ENCODE data around the gene BLNK.
"Not testable (repeated sequence)": the region's sequence is repeated elsewhere in the genome, so short reads cannot be mapped to it uniquely, and the experiment has no call there.

Gene BLNK

GRCh38 chr10:96271016-96271815, at the start of gene BLNK:
Gene BLNK, minus strand, starts transcription at chr10:96271569. Its CDS starts 171 bp downstream, at chr10:96271398.
- no peak for DNase-seq

DNA sequence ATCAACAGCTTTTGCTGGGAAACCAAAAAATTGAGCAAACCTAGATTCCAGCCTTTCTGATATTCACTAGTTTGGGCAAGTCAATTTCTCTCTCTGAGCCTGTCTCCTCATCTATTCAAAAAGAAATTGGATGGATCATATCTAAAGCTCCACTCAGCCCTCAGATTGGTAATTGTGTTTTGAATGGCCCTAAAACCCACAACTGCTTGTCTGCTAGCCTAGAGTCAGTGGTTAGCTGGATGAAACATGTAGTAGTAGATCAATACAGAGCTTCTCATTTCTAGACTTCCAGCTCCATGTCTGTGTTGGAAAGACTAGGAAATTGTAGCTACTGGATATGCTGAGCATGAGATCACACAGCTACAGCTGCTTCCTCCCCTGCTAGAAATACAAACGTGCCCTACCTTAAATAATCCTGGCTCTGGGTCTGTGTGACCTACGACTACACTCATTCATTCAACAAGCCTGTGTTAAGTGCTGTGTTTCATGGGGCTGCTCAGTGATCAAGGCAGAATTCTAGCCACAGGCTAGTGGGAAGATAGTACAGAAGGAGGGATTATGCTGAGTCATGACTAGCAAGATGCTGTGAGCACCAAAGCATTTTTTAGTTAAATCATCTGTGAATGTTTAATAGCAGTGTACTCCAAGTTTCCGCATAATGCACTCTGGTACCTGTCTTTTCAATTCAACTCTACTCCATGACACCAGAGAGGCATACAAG, 48.5 kb upstream of the BLNK start:
- no peak for DNase-seq

DNA sequence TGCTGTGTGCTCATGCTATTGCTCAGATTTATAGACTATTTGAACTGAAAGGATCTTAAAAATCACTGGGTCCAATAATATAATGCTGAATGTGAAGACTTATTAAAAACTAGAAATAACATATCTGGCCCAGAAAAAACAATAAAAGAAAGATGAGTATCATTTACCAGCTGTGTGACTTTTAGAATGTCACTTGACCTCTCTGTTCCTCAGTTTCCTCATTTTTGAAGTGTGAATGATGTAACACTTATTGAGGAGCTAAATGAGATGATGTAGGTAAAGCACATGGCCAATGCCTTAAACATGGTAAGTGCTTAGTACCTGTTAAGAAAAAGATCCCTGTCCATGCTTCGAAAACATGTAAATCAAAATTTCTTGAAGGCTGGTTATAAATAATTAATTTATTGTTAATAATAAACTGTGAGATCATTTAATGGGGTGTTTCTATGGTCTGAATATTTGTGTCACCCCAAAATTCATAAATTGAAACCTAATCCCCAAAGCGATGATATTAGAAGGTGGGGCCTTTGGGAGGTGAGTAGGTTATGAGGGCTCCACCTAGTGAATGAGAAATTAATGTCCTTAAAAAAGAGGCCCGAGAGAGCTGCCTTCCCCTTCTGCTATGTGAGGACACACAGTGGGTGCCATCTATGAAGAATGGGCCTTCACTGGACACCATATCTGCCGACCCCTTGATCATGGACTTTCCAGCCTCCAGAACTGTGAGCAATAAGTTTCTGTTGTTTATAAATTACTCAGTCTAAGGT, 45.9 kb upstream of the BLNK start:
- DNase-seq = no peak

- no peak for DNase-seq
Observed at GRCh38 chr10:96313344-96313743, 42.0 kb upstream of the BLNK start.

GRCh38 chr10:96311180-96311715, 39.9 kb upstream of the BLNK start:
- DNase-seq = no peak

- DNase-seq = no peak
Observed at GRCh38 chr10:96310321-96310669, 38.9 kb upstream of the BLNK start.

- DNase-seq = no peak
Observed at GRCh38 chr10:96309628-96310320, 38.4 kb upstream of the BLNK start.

DNA sequence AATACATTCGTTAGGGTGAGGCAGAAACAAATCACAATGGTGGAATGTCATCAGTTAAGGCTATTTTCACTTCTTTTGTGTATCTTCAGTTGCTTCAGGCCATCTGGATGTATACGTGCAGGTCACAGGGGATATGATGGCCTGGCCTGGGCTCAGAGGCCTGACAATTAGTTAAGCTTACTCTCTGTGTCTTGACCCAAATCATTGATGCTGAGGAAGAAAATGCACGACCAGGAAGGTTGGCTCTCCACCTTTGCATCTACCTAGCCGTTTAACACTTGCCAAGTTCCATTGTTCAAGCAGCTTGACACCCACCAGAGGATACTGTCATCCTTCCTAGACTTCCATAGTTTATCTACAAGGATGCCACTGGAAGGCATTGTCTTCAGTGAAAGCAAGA, 37.5 kb upstream of the BLNK start:
- DNase-seq = not testable (repeated sequence)

DNA sequence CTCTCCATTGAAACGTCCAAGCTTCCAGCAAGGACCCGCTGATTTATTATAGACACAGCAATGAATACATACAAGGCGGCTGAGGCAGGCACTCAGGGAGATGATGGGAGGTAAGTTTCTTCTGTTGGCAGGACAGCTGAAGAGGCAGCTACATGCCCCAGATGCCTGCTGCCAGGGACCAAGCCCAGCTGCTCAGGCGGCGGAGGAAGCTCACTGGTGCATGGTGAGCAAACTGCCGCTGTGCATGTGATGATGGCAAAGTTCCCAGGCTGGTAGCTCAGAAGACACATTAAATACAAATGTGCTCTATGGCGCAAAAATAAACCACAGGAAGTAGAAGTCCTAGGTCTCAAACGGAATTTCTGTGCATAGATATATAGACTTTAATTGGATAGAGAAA, 35.1 kb upstream of the BLNK start:
- DNase-seq = no peak

GRCh38 chr10:96305019-96305418, 33.6 kb upstream of the BLNK start:
- no peak for DNase-seq

- DNase-seq = no peak
Observed at GRCh38 chr10:96304230-96304629, 32.9 kb upstream of the BLNK start, which contains the start of gene DNTT. Gene DNTT, plus strand, starts transcription at chr10:96304434. Its CDS starts 64 bp downstream, at chr10:96304498.

GRCh38 chr10:96301616-96302015, 30.2 kb upstream of the BLNK start:
- DNase-seq = no peak

DNA sequence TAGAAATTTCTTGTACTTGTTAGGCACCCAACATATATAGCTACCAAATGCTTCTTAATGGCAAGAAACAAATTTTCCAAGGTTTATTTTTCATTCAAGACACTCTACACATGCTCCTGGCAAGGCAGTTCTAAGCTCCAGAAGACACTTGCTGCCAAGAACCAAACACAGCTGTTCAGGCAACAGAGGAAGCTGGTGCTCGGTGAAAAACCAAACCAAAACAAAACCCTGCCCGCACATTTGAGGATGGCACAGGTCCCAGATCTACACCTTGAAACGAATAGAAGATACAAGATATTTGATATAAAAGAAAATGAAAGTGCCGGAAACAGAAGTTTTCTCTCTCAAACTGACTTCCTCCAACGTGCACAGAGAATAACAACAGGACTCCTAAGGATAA, 28.0 kb upstream of the BLNK start:
- peak in 1 of 2 experiments; percentile 8 for DNase-seq

- no peak for DNase-seq
Observed at GRCh38 chr10:96298362-96298761, 27.0 kb upstream of the BLNK start.

DNA sequence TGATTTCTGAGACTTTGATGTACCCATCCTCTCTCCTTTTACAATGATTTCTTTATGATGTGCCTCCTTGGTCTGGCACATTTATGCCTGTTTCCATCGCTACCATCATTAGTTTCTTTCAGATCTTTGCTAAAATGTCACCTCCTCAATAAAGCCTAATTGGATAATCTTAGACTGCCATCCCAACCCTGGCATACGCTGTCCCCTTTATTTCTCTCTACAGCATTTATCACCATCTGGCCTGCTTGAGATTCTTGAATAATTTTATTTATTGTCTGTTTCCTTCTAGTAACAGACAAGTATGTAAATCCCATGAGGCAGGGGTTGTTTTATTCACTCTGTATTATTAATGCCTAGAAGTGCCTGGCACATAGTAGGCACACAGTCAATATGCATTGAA, 26.1 kb upstream of the BLNK start:
- no peak for DNase-seq

- DNase-seq = no peak
Observed at GRCh38 chr10:96295475-96295874, 24.1 kb upstream of the BLNK start.

GRCh38 chr10:96292971-96293920, 21.9 kb upstream of the BLNK start:
- no peak for DNase-seq

DNA sequence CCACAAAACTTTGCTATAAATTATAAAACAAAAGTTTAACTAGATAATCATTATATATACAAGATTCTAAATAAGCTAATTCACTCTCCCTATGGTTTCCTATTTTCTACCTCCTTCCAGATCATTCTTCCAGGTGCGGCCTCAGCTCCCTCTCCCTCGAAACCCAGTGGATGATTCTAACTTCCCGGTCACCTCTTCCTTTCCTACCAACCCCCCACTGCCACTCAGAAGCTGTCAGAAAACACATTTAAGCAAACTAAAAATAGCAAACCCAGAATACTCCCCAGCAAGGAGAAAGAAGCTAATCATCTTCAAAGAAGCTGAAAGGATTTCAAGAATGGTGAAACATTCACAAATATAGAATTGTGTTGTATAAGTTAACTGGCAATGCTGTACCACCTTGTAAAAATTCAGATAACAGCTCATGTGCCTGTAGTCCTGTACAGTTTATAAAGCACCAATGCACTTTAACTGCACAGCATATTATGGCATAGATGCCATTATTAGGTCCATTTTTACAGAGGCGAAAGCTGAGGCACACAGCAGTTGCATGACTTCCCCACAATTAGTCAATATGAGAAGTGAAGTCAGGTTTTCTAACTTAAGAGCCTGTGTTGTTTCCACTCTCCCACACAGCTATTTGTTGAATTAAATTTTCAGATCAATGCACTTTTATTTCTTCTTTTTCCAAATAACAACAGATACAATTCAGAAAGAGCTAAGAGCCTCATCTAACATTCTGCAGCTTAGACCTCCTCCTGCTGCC, 19.2 kb upstream of the BLNK start:
- no peak for DNase-seq

- no peak for DNase-seq
Observed at GRCh38 chr10:96289218-96289910, 18.0 kb upstream of the BLNK start.

- DNase-seq = no peak
Observed at GRCh38 chr10:96288151-96288621, 16.8 kb upstream of the BLNK start.

Measured in activated CD4-positive, alpha-beta T cell treated with anti-CD3 and anti-CD28 coated beads, Interleukin-2, amount 50 U/mL, for 48 hours (primary cell).